Measurements from ENCODE around the gene KCTD2.

KCTD2 gene

DNA sequence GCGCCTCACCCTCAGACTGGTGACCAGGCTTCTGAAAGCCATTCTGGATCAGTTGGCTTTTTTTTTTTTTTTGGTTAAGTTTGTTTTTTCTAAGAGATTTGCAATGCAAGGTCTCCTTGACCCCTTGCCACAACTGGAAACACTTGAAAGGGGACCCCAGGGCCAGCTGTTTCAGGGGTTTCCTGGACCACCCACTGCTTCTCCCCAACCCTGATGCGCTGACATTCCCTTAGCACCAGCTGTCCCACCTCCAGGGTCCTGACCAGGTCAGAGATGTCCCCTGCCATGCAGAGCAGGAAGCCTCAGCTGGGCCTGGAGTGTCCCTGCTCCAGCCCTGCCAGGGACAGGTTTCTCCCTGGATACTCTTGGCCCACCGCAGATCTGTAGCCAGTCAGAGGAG lies 42.7 kb upstream of the KCTD2 start:
- TF ChIP-seq, protein P1, sequence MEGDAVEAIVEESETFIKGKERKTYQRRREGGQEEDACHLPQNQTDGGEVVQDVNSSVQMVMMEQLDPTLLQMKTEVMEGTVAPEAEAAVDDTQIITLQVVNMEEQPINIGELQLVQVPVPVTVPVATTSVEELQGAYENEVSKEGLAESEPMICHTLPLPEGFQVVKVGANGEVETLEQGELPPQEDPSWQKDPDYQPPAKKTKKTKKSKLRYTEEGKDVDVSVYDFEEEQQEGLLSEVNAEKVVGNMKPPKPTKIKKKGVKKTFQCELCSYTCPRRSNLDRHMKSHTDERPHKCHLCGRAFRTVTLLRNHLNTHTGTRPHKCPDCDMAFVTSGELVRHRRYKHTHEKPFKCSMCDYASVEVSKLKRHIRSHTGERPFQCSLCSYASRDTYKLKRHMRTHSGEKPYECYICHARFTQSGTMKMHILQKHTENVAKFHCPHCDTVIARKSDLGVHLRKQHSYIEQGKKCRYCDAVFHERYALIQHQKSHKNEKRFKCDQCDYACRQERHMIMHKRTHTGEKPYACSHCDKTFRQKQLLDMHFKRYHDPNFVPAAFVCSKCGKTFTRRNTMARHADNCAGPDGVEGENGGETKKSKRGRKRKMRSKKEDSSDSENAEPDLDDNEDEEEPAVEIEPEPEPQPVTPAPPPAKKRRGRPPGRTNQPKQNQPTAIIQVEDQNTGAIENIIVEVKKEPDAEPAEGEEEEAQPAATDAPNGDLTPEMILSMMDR (IDR thresholded peaks at IDR 0.05): no peak

DNA sequence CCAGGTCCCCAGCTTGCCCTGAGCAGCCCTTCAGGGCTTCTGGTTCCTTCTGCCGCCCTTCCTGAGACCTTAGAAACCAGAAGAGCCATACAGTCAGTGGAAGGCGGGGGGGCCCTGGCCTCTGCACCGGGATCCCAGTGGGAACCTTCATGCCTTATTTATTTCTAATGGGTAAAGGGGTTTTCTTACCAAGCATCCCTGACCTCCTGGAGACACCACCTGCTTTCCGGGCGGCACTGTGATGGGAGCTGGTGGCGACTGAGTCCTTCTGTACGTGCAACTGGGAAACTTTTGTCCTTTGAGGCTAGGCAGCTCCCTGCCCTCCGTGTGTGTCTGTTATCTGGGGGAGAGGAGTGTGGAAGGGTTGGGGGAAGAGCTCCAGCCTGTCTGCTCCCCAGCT lies 41.7 kb upstream of the KCTD2 start:
- TF ChIP-seq, protein P1 (IDR thresholded peaks at IDR 0.05): no peak

DNA sequence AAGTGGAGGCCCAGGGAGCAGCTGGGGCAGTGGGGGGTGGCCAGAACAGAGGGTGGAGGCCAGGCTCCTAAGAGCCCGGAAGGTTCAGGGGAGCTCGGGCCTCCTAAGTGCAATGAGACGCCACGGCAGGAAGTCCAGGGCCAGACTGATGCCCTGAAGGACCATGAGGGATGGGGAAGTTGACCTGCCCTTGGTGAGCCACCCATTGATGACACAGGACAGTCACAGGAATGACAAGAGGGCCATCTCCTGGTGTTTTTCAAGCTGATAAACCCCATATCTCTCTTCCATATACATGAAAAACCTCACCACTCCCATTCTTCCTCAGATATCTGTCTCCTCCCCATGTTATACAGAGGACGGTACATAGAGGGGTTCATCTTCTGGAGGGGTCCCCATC lies 40.4 kb upstream of the KCTD2 start:
- TF ChIP-seq, protein P1 (IDR thresholded peaks at IDR 0.05): no peak

DNA sequence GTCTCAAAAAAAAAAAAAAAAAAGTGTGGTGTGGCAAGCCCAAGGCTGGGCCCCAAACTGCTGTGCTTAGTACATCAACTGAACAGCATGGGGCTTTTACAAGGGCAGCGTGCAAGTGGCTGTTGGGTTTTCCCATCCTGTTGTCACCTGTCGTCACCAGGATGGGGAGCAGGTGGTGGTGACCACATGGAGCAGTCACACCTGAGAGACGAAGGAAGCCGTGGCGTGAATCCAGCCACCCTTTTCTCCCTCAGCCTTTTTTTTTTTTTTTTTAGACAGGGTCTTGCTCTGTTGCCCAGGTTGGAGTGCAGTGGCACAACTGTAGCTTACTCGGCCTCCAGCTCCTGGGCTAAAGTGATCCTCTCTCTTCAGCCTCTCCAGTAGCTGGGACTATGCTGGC lies 38.7 kb upstream of the KCTD2 start:
- TF ChIP-seq, protein P1 (IDR thresholded peaks at IDR 0.05): no peak

DNA sequence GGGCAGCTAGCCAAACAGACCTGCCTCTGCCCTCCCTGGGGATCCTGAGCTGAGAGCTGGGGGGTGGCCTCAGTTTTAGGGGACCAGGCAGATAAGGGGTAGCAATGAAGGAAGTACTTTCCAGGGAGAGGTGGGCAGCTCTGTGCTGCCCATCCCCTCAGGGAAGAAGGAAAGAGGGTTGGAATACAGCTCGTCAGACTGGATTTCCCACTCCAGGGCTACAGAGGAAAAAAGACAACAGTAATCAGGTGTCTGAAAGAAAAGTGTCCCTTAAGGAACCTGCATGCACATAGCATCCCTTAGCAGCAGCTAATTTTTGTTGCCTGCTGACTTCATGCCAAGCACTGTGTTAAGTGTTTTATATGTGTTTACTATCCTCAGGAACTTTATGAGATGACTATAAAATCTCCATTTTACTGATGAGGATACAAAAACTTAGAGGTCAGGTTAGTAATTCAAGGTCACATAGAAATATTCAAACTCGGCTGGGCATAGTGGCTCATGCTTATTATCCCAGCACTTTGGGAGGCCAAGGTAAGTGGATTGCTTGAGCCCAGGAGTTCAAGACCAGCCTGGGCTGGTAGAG lies 37.8 kb upstream of the KCTD2 start:
- TF ChIP-seq, protein P1 (IDR thresholded peaks at IDR 0.05): no peak

DNA sequence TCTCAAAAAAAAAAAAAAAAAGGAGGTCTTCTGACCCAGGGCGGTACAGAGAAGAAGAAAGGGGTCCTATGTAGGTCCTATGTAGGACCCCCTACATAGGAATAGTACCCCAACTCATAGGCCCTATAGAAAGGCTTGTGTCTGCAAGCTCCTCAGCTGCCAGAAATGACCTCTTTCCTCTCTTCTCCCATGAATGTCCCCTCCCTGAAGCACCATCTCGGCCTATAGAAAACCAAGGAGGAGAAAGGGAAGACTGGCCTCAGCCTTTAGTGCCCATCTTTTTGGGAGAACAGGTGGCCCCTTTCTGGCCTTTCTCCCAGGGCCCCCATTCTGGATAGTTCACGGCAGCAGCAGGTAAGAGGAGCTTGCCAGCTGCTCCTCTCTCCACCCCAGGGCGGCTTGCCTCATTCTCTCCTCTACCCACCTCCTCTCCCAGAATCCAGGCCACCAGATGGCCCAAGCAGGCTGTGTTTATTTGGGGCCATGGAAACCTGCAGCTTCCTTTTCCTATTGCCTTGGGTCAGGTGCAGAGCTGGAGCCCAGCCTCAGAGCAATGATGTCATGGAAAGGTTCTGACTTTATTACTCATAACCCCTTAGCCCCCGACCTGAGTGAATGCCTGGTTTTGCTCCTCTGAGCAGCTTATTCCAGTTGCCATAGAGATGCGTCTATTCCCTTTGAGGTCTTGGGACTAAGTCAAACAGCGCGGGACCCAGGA lies 36.2 kb upstream of the KCTD2 start:
- TF ChIP-seq, protein P1 (IDR thresholded peaks at IDR 0.05): no peak

DNA sequence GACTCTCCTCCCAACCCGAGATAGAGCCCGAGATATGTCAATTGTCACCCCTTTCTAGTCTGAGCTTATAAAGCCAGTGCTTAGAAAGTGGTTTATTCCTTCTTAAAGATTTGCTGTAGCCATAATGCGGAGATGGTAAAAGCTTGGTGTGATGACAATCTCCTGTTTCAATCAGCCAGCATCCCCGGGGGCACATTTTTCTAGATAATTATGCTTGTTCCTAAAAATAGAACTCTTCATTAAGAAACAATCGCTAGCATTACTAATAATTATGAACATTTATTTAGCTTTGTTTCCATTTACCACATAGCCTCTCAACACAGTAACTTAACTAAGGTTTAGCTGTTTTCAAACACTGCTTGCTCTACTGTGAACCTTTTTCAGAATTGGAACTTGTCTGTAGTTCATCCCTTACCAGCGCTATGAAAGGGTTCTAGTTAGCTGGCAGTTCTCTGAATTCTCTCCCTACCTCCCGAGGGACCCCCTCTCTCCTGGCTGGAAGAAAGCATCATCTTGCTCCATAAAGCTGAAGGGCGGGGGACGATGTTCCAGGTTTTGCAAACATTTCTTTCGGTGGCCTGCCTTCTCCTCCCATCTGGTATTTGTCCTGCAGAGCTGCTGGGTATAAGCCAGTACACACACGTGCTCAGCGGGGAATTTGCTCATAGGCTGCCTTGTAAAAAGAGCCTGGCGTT lies 35.5 kb upstream of the KCTD2 start:
- TF ChIP-seq, protein P1 (IDR thresholded peaks at IDR 0.05): no peak
